Measurements from ENCODE around the gene ZBTB32.

DNA sequence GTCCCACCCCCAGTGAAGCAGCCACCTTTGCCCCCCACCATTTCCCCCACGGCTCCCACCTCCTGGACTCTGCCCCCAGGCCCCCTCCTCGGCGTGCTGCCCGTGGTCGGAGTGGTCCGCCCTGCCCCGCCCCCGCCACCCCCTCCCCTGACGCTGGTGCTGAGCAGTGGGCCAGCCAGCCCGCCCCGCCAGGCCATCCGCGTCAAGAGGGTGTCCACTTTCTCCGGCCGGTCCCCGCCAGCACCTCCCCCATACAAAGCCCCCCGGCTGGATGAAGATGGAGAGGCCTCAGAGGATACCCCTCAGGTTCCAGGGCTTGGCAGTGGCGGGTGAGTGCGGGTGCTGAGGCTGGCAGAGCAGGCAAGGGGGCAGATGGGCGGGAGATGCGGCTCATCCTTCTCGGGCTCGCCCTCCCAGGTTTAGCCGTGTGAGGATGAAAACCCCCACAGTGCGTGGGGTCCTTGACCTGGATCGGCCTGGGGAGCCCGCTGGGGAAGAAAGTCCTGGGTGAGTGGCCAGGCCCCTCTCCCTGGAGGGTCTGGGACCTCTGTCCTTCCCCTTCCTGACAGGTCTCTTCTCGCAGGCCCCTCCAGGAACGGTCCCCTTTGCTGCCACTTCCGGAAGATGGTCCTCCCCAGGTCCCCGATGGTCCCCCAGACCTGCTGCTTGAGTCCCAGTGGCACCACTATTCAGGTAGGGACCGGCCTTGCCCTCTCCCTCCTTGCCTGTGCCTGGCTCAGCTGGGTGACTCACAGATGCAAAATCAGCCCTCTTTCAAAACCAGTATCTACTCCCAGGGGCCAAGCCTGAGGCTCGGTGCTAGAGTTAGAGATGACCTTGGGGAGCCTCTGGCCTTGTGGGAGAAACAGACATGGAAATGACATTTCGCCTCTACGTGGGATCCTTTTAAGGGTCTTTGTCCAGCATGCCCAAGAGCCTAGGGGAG is 29.1 kb downstream of the ZBTB32 start:
- TF ChIP-seq, protein P1, sequence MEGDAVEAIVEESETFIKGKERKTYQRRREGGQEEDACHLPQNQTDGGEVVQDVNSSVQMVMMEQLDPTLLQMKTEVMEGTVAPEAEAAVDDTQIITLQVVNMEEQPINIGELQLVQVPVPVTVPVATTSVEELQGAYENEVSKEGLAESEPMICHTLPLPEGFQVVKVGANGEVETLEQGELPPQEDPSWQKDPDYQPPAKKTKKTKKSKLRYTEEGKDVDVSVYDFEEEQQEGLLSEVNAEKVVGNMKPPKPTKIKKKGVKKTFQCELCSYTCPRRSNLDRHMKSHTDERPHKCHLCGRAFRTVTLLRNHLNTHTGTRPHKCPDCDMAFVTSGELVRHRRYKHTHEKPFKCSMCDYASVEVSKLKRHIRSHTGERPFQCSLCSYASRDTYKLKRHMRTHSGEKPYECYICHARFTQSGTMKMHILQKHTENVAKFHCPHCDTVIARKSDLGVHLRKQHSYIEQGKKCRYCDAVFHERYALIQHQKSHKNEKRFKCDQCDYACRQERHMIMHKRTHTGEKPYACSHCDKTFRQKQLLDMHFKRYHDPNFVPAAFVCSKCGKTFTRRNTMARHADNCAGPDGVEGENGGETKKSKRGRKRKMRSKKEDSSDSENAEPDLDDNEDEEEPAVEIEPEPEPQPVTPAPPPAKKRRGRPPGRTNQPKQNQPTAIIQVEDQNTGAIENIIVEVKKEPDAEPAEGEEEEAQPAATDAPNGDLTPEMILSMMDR (conservative IDR thresholded peaks at IDR 0.05 in 1 of 2, IDR thresholded peaks at IDR 0.05 in 1 of 2; ENCODE audit: extremely low read depth in 1 of 2, insufficient read depth in 1 of 2, low read depth in 1 of 2, low read length in 2 of 2) = no peak
- no peak for TF ChIP-seq EZH2 (IDR thresholded peaks at IDR 0.05; ENCODE audit: borderline replicate concordance, low read length)

All from mammary epithelial cell (primary cell).